NCI-H1105 treated with DMSO at 0.1 percent for 48 hours (cell line): Measurements from ENCODE around the gene DGKH.
"Not testable (repeated sequence)": the region's sequence is repeated elsewhere in the genome, so short reads cannot be mapped to it uniquely, and the experiment has no call there.

ENCODE experiments used
- DNase-seq: peaks from one replicate; lab custom pipeline; 2025; lab: John Stamatoyannopoulos, UW

Gene DGKH

DNA sequence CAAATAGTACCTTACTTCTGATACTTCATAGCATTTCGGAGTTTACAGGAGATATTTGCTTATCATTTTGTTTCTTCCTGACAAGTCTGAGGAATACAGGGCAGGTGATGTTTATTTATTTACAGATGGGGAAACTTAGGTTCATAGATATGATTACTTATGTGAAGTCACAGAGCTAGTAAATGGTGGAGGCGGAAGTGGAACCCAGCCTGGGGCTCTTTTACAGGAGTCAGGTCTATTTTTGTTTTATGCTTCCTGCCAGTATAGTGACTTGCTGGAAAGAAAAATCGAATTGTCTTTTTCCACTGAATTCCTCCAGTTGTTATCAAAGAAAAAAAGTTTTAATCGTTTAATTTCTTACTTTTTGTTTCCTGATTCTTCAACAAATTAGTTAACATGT, 66.5 kb downstream of the DGKH start:
- no peak for DNase-seq

DNA sequence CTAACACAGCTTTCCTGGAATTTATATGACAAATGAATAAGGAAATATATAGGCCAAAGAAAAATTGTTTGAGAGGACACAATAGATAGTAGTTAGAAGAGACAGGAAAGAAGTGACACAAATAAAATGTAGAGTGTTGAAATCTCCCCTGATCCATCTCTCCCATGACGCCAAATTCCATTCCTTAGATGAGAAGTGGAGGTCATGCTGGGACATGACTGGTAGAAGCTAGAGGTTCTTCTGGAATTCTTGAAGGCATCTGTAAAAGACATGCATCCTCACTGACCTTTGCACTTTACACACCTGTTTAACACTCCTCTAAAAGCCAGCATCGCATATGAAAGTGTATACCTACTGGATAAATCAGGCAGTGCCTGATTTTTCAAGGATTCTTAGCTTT, 67.8 kb downstream of the DGKH start:
- no peak for DNase-seq

DNA sequence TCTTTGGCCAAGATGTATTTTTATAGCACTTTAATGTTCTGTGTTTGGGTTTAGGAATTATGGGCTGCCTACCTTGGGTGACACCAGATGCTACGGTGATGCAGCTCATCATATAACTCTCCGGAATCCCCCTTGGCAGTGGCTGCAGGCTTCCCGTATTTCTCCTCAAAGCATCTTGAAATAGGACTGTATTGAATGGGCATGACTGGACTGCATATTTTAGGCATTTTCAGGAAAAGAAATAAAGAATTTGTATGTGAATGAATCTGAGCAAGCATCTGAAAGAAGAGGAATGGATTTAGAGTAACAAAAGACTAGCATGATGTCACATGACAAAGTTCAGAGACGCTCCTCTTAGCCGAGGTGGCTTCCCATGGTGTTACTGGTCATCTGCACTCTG, 70.6 kb downstream of the DGKH start:
- no peak for DNase-seq

DNA sequence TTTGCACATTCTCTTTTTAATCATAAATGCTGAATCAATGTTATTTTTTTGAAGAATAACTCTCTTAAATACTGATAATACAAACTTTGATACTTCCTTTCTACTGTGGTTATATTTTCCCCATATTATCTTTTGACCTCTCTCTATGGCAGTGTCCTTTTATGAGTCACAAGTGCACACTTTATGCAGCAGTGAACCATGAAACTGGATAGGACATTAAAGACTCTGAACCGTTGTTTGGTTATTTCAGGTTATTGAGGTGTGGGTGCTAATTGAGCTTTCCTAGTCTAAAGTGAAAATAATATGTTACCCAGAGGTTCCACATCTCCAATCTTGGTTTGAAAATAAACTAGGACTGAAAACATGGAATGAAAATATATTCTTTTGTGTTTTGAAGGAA, 71.4 kb downstream of the DGKH start:
- DNase-seq = peak; percentile 20

DNA sequence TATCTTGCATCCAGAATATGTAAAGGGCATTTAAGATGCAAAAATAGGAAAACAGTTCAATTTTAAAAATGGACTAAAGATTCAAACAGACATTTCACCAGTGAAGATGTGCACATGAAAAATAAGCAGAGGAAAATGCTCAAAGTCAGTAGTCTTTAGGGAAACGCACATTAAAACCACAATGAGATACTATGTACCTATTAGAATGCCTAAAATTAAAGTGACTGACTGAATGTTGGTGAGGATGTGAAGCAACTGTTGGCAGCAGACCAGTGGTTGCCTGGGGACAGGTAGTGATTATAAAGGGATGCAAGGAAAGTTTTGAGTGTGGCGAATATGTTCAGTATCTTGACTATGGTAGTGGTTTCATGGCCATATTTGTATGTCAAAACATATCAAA, 75.2 kb downstream of the DGKH start:
- no peak for DNase-seq

DNA sequence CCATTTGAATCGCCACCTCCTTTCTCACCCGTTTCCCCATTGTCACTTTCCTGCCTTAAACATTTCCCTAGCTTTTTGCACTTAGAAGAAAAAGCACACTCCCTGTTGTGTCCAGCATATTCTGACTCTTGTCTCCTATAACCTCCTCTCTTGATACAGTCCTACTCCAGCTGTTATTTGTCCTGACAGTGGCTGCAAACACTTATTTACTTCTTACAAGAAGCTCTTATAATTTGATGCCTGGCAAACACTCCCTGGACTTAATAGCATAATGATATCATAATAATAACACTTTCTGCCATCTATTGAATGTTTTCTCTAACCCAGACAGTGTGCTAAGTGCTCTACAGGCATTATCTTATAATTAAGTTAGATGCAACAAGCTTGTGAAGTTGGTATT, 76.6 kb downstream of the DGKH start:
- peak; percentile 71 for DNase-seq

DNA sequence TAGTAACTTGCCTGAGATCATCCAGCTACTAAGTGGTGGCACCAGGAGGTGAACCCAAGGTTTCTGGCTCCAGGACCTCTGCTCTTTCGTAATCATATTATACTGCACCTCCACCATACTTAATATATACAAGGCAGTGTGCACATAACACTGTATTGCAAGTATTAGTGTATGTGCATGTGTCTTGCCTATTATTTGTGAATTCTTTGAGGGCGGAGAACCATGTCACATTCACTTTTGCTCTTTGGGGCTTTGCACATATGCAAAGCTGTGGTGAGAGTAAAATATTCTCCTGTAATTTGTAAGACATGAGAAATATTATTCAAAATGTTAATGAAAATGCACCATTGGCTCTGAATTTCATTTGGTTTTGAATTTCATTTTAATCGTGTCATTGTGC, 78.6 kb downstream of the DGKH start:
- DNase-seq = no peak

DNA sequence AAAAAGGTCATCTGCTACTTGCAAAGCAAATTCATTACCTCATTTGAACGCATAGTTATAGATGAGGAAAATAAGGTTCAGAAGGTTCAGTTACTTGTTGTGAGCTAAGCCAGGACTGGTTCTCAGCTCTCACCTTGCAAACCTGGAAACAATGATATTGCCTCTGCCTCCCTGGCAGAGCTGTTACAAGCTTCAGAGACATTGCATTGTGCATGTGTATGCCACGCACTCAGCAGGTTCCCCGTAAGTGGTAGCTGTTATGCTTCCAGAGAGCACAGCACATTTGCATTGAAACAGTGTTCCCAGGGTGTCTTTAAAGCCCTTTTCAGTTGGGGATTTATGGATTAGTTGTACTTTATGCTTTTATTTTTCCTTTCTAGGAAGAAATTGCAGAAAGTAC, 80.6 kb downstream of the DGKH start:
- no peak for DNase-seq

DNA sequence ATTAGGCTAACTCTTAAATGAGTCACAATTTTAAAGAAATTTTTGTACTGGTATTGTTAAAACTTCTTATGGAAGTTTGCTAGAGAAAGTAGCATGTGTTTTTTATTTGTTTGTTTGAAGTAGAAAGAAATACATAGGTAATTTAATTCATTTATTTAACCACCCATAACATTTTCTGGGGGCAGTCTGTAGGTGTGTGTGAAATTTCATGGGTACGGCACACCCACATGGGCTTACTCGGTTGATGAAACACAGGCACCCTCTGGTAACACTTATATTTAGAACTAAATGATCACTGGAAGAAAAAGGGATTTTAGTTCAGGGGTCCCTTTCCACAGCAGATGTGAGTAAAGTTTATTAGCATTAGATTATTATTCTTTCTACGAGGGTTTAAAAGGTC, 88.1 kb downstream of the DGKH start:
- no peak for DNase-seq

DNA sequence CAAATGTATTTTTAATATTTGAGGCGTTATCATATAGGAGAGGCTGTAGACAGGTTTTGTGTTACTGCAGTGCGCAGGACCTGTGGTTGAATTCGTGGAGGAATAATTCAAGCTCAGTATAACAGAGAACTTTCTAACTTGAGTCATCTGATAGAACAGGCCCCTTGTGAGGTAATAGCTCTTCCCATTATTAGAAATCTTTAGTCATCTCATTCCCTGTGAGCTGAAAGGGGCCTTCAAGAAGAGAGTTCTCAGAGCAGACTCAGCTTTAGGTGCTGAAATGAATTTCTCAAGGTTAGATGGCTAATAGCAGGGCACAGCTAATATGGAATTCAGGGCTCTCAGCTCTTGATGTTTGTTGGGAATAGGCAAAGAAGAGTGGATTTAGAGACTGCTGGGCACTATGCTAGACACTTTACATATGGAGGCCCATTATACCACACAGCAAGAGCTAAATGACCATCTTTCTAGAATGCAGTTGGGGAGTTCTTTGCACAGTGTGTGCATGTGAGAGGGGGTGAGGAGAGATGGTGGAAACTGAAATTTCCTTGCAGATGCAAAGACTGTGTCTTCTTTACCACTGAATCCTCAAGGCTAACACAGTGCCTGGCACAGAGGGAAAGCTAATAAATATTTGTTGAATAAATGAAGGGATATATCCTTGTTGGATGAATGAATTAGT, 89.5 kb downstream of the DGKH start:
- DNase-seq = no peak

DNA sequence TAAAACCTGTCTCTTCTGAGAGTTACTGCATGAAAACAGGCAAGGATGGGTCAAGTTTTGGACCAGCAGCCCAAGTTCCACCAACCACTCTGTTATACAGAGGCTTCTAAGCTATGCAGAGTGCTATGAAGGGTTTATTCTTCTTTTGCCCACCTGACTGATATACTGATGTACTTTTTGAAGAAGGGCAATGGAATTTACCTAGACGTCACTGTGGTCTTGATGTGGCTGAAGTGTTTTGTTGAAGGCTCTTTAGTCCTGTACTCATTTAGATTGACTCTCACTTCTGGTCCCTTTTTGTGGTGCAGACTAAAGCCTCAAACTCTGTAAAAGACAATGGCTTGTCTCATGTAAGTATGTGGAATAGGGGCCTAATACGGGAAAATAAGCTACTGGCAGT, 92.0 kb downstream of the DGKH start:
- DNase-seq = no peak

DNA sequence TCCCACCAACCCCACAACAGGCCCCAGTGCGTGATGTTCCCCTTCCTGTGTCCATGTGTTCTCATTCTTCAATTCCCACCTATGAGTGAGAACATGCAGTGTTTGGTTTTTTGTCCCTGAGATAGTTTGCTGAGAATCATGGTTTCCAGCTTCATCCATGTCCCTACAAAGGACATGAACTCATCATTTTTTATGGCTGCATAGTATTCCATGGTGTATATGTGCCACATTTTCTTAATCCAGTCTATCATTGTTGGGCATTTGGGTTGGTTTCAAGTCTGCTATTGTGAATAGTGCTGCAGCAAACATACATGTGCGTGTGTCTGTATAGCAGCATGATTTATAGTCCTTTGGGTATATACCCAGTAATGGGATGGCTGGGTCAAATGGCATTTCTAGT, 92.6 kb downstream of the DGKH start:
- DNase-seq = not testable (repeated sequence)

DNA sequence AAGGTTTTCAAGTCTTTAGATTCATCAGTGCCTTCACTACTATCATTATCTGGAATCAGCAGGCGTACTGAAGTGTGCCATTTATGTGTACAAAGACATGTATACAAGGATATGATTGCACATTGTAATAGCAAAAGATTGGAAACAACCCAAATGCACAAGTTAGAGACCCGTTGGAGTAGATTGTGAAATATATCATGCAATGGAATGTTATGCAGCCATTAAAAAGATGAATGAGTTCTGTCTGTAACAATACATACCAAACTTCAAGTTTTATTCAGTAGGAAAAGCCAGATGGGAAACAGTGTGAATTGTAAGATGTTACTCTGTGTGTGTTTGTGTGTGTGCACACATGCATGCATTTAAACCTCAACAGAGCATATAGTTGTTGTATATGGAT, 97.9 kb downstream of the DGKH start:
- DNase-seq = no peak

DNA sequence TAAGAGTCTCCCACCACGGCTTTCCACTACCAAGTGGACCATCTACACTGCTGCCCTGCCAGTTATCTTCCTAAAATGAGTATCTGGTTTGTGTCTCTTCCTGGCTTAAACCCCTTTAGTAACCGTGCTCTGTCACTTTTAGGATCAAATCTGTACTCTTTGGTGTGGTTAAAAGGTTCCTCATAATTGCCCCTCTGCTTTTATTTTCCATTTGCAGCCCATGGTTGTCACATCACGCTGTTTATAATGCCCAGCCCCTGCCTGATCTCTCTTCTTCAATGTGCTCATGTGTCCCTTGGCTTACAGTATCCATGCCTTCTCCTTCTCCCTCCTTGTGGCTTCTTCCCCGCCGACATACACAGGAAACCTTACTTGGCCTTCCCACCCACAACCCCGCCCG, 100.1 kb downstream of the DGKH start:
- DNase-seq = no peak

DNA sequence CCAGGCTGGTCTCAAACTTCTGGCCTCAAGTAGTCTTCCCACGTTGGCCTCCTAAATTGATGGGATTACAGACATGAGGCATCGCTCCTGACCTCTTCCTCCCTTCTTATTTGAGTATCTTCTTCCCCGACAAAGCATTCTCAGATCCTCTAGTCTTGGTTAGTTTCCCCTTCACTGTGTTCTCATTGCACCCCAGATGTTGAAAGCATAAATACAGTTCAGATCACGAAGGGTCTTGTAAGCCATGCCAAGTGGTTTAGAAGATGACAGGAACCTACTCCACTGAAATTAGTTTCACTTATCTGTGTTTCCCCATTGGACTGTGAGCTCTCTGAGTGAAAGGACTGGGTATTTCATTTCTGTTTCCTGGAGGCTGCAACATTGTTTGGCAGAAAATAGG, 100.7 kb downstream of the DGKH start:
- no peak for DNase-seq

DNA sequence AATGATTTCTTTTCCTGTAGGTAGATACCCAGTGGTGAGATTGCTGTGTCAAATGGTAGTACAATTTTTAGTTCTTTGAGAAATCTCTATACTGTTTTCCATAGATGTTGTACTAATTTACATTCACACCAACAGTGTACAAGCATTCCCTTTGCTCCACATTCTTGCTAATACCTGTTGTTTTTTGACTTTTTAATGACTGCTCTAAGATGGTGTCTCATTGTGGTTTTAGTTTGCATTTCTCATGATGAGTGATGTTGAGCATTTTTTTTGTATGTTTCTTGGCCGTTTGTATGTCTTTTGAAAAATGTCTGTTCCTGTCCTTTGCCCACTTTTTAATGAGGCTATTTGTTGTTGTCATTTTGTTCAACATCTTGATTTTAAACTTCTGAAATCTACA, 103.3 kb downstream of the DGKH start:
- DNase-seq = no peak

DNA sequence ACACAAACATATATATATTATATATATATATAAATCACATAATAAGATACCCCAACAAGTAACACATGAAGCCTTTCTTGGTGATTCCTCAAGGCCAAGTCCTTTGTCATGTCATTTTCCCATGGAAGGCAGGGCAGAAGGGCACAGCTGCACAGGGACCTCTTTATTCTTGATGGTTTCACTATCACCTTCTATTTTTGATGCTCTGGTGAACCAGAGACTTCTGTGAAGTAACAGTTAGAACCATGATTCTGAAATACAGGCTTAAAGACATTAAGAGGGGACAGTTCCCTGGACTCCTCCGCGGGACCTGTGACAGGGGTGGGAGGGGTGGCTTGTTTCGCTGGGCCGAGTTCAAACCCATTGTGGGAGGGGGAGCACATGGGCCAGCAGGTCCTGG, 104.0 kb downstream of the DGKH start:
- no peak for DNase-seq

DNA sequence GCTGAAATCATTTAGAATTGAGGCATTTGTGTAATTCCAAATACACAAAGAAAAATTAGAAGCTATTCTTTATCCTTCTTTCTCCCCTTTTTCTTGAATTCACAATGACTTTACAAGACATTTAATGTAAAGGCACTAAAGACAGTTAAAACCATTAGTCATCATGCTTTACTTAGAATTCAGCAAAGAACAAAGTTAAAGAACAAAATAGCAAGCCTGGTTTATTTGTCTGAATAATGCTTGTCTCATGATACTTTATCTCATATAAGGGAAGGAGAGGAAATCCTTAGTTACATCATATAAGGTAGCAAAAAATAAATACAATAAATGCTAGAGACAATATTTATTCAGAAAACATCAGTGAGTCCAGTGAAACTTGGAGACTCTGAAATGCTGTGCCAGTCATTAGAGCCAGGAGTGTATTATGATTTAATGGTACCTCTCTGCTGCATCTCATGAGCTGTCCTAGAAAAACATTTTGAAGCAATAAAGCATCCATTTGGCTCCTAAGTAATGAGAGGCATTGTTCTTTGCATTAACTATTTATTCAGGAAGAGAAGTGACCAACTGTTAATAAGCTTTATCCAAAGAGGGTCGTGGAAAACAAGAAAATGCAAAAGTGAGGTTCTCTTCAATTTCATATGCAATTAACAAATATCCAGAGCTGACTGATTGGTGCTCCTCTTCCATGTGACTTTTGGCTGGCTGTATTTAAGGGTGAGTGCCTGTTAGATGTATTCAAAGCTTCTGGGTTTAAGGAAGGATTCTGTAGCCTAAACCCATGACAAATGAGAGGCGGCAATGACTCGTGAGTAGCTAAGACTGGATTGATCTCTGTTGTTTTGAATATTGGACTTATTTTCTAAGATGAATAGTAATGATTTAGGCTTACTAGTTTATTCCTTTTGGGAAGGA, 105.0 kb downstream of the DGKH start:
- DNase-seq = no peak

DNA sequence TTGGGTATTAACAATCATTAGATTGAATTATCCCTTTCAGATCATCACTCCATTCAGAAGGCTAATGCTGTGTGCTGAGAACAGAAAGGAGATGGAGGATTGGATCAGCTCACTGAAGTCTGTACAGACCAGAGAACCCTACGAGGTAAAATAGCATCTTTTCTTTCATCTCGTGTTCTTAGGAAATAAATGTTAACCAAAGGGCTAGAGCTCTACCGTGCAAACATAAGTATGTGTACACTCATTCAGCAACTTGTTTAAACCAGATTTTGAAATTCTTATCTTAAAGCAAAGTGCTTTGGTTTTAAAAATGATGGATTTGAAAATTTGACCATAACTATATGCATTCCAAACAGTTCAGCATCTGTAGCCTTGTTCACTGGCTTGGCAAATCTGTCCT, 106.8 kb downstream of the DGKH start:
- no peak for DNase-seq

DNA sequence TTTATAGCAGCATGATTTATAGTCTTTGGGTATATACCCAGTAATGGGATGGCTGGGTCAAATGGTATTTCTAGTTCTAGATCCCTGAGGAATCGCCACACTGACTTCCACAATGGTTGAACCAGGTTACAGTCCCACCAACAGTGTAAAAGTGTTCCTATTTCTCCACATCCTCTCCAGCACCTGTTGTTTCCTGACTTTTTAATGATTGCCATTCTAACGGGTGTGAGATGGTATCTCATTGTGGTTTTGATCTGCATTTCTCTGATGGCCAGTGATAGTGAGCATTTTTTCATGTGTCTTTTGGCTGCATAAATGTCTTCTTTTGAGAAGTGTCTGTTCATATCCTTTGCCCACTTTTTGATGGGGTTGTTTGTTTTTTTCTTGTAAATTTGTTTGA, 114.9 kb downstream of the DGKH start:
- DNase-seq = not testable (repeated sequence)

DNA sequence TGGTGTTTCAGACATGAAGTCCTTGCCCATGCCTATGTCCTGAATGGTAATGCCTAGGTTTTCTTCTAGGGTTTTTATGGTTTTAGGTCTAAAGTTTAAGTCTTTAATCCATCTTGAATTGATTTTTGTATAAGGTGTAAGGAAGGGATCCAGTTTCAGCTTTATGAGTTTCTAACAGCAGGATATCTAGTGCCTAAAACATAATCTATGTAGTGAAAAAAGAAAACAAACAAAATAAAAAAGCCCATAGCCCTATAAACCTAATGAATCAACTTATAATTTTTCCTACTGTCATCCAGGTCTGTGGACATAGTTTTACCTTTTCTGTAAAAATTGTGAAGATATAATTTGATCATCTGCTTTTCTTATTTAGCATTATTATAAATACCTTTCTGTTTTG, 115.5 kb downstream of the DGKH start:
- not testable (repeated sequence) for DNase-seq

DNA sequence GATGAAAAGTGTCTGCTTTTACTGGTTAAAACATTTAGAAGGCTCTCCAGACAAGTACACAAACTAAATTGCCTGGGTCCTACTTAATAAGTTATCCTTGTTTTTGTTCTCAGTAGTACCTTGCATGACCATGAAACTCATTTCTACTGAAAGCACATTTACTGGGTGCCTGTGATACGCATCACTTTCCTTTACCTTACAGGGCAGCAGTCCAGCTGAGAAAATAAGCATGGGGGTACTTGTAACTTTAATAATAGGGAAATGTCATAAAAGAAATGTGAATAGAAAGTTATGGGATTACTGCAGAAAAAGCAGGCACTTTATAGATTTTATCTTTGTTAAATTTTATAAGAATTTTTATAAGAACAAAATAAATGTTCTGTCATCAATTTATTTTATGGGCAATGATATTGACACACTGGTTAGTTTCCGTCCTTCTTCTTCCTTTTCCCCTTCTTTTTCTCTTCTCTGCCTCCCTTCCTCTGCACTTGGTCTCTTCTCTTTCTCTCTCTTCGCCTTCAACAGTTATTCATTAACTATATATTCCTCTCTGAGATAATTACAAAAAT, 116.2 kb downstream of the DGKH start:
- DNase-seq = no peak

DNA sequence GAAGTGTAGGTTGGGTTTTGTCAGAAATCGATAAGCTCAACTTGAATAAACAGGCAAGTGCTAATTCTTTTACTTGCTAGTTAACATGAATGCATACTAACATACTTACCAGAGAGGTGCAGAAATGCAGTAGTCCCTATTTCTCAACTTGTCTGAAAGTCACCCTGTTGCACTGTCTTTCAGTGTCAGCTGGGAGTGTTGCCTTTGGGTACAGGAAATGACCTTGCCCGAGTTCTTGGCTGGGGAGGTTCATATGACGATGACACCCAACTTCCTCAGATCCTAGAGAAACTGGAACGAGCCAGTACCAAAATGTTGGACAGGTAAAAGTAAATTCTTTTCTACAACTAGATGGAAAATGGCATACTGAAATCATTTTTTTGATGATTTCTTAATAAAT, 120.0 kb downstream of the DGKH start:
- no peak for DNase-seq
